Tibial artery (tissue), 4 donors: ENCODE measurements around the gene SACS.

Experiments used
- DNase-seq, 2 donors: peaks; one replicate each; pipeline ENCODE4 v3.0.0-alpha.2; 2019
- H3K27ac ChIP-seq, 2 donors: fragments of 200-600 bp; sonication (generic) in 1 of 2; 1 replicate in 1 of 2; 2 replicates in 1 of 2; pipeline ENCODE4 v1.5.1; 2018 to 2019; ENCODE audit warnings: mild to moderate bottlenecking in 1 of 2
- H3K27me3 ChIP-seq, 2 donors: fragments of 200-600 bp; sonication (generic) in 1 of 2; one replicate each; pipeline versions ENCODE4 v1.5.1 to v1.6.0; 2016 to 2019
- H3K36me3 ChIP-seq, 3 donors: fragments of 200-600 bp; sonication (generic) in 2 of 3; one replicate each; pipeline ENCODE4 v1.5.1; 2016 to 2019; ENCODE audit warnings: mild to moderate bottlenecking in 2 of 3
- H3K4me1 ChIP-seq, 4 donors: fragments of 200-600 bp; sonication (generic) in 2 of 4; 1 replicate in 3 of 4; 2 replicates in 1 of 4; pipeline ENCODE4 v1.5.1; 2016 to 2019
- H3K4me3 ChIP-seq, 2 donors: fragments of 200-600 bp; sonication (generic) in 1 of 2; 1 replicate in 1 of 2; 2 replicates in 1 of 2; pipeline ENCODE4 v1.5.1; 2018 to 2019; ENCODE audit warnings: mild to moderate bottlenecking in 2 of 2
- H3K9me3 ChIP-seq, 3 donors: fragments of 200-600 bp; sonication (generic) in 1 of 3; one replicate each; pipeline ENCODE4 v1.5.1; 2016 to 2019
- intact Hi-C: fragments of 100-400 bp; cut with DNase I; formaldehyde crosslinking; loops from one replicate; pipeline ENCODE4 v1.15.0; 2023; ENCODE audit warnings: low total_unique reads
- TF ChIP-seq, protein P1 (sequence below), 2 experiments: fragments of 200-600 bp in 1 of 2; fragments of 450-650 bp in 1 of 2; IDR thresholded peaks; one replicate each; pipeline ENCODE4 v1.5.1; 2017 to 2019; ENCODE audit warnings: antibody characterized with exemption in 2 of 2, mild to moderate bottlenecking in 1 of 2, moderate library complexity in 1 of 2

The SACS gene

DNA sequence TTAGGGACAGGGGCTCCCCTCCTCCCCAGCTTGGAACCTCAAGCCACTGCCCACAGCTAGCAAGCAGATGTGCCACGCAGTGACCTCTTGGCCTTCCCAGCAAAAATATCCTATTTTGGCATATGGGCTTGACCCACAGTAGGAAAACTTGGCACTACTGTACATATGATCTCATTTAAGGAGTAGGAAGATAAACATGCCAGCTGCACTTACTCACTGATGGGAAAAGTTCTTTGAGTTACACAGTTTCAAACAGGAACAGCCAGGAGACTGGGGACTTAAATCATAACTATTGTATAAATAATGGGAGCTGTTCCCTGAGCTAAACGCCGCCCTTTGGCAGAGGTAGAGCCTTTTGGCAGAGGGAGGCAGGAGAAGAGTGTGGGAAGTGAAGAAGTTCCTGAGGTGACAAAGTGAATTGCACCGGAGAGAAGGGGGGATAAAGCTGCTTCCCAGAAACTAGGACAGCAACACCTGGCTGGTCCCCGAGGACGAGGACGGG is 6.1 kb downstream of the SACS start:
- H3K27ac ChIP-seq, result peak overlapping the region; percentile 77 to 88
- H3K9me3 ChIP-seq, result no peaks in the 10 kb centered on the region
- no peaks in the 10 kb centered on the region for H3K36me3 ChIP-seq
- intact Hi-C loops, result no loop called here
- no peaks in the 10 kb centered on the region for H3K27me3 ChIP-seq
- DNase-seq, result peak; percentile 40 to 80
- peaks cover 0 to 53% (median 25%) of the 10 kb centered on the region in 4 donors for H3K4me1 ChIP-seq
- peak overlapping the region; percentile 40 to 43 for H3K4me3 ChIP-seq
- TF ChIP-seq, protein P1, sequence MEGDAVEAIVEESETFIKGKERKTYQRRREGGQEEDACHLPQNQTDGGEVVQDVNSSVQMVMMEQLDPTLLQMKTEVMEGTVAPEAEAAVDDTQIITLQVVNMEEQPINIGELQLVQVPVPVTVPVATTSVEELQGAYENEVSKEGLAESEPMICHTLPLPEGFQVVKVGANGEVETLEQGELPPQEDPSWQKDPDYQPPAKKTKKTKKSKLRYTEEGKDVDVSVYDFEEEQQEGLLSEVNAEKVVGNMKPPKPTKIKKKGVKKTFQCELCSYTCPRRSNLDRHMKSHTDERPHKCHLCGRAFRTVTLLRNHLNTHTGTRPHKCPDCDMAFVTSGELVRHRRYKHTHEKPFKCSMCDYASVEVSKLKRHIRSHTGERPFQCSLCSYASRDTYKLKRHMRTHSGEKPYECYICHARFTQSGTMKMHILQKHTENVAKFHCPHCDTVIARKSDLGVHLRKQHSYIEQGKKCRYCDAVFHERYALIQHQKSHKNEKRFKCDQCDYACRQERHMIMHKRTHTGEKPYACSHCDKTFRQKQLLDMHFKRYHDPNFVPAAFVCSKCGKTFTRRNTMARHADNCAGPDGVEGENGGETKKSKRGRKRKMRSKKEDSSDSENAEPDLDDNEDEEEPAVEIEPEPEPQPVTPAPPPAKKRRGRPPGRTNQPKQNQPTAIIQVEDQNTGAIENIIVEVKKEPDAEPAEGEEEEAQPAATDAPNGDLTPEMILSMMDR (IDR thresholded peaks at IDR 0.05), result no peak

DNA sequence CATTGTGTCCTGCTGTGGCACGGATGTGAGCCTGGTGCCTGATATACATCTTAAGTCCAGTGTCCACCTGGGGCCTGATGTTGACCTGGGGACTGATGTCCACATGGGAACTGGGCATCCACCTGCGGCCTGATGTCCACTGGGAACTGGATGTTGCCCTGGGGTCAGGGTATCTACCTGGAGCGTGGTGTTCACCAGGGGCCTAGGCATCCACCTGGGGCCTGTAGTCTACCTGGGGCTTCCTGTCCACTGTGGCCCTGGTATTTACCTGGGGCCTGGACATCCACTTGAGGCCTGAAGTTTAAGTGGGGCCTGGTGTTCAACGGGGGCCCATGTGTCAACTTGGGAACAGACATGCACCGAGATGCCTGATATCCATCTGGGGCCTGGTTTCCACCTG is 11.9 kb downstream of the SACS start:
- TF ChIP-seq, protein P1 (IDR thresholded peaks at IDR 0.05), result no peak
- Histone ChIP-seq H3K36me3 (no peaks in the 10 kb centered on the region), H3K27me3 (no peaks in the 10 kb centered on the region), H3K4me1 (peaks cover 0 to 4% (median under 1%) of the 10 kb centered on the region in 4 donors), H3K4me3 (no peak overlapping the region), H3K9me3 (no peaks in the 10 kb centered on the region), H3K27ac (no peak overlapping the region)
- intact Hi-C loops, result no loop called here
- no peak for DNase-seq

DNA sequence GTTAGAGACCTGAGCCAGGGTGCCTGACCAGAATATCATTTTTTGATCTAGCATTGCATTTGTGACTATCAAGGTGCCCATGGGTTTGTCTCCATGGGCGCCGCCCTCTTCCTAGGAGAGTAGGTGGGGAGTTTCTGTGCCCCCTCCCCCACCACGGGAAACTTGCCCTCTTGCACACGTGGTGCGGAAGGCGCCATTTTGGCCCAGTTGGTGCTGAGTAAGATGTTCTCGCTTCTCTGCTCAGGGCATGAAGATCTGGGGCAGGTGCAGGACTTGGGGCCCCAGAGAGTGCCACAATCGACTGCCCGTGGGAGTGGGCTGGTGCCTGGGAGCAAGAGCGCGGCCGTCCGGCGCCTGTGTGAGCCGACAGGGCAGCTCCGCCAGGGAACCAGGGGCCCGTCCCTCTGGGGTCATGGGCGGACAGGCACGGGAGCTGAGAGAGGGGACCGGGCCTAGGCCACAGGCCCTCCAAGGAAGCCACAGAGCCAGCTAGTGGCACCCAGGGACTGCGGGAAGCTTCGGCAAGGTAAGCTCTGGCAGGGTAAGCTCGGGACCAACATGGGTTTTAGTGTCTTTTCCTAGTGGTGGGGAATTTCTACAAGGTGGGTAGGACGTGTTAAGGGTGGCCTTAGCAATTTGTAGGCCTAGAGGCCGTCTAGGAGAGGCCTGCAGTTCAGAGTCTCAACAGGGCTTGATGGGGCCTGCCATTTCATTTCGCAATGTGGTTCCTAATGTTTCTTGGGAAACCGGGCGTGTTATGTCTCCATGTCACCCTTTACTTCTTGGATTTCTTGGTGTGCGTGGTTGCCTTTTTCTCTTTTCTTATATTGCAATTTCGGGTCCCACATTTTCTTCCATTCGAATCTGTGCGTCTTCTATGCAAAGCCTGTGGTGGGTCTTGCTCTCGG is 14.5 kb downstream of the SACS start:
- no peak overlapping the region for H3K4me3 ChIP-seq
- TF ChIP-seq, protein P1 (IDR thresholded peaks at IDR 0.05), result no peak
- H3K27ac ChIP-seq, result no peak overlapping the region
- no peak for DNase-seq
- no peaks in the 10 kb centered on the region for H3K36me3 ChIP-seq
- no peaks in the 10 kb centered on the region for H3K9me3 ChIP-seq
- intact Hi-C loops, result no loop called here
- H3K27me3 ChIP-seq, result no peaks in the 10 kb centered on the region
- H3K4me1 ChIP-seq, result peaks cover 0 to 21% (median 0%) of the 10 kb centered on the region in 4 donors

DNA sequence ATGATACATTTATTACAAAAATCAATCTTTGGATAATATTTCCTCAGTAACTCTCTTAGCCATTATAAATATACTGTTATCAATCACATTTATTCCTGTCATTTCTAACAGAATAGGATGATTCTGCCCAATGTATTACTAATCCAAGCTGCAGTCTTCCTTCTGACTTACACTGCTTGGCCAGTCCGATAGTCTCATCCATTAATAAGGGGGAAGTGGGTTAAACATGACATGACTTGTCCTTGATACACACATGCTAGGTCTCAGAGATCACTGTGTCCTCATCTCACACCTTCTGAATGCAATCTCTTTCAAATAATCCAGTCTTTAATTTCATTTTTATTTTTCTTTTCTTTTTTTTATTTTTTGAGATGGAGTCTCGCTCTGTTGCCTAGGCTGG is 18.8 kb downstream of the SACS start:
- no peak for DNase-seq
- intact Hi-C loops, result no loop called here
- TF ChIP-seq, protein P1 (IDR thresholded peaks at IDR 0.05), result no peak
- Histone ChIP-seq H3K27me3 (no peaks in the 10 kb centered on the region), H3K9me3 (no peaks in the 10 kb centered on the region), H3K4me1 (peaks cover 0 to 29% (median 0%) of the 10 kb centered on the region in 4 donors), H3K4me3 (no peak overlapping the region), H3K36me3 (no peaks in the 10 kb centered on the region), H3K27ac (no peak overlapping the region)

DNA sequence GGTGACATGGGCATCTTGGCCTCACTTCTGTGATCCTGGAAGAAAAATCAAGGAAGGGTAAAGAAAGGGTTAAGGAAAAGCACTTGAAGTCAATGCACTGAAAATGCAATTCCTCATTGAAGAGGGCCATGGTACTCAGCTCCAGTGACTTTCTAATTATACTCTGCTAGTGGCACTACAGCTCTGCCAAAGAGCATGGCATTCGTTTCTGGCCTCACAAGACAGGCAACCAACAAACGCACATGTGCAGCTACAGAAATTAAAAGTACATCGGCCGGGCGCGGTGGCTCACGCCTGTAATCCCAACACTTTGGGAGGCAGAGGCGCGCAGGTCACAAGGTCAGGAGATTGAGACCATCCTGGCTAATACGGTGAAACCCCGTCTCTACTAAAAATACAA is 21.8 kb downstream of the SACS start:
- TF ChIP-seq, protein P1 (IDR thresholded peaks at IDR 0.05), result no peak
- Histone ChIP-seq H3K4me3 (no peak overlapping the region), H3K27me3 (no peaks in the 10 kb centered on the region), H3K27ac (no peak overlapping the region), H3K9me3 (no peaks in the 10 kb centered on the region), H3K36me3 (no peaks in the 10 kb centered on the region), H3K4me1 (peaks cover 0 to 31% (median 0%) of the 10 kb centered on the region in 4 donors)
- intact Hi-C loops, result no loop called here
- DNase-seq, result no peak
